Kasumi-1 (cell line): ENCODE results near the gene EEF1E1.
A peak's percentile ranks its signal among the peaks of the same experiment; 100 is the strongest.
"Not testable (repeated sequence)": the region's sequence is repeated elsewhere in the genome, so short reads cannot be mapped to it uniquely, and the experiment has no call there.

Source experiments
- DNase-seq, 2 experiments: peaks; one replicate each; lab custom pipeline; 2025; lab: John Stamatoyannopoulos, UW

The EEF1E1 gene

GRCh38 chr6:8063761-8064637 is 38.3 kb downstream of the EEF1E1 start, which contains the start of gene BLOC1S5:
BLOC1S5 (minus strand) TSS chr6:8064389; CDS start chr6:8064376, 13 bp downstream.
- peak; percentile 95 to 98 for DNase-seq

- no peak for DNase-seq
Measured at GRCh38 chr6:8061736-8062135, 40.6 kb downstream of the EEF1E1 start.

GRCh38 chr6:8060346-8060745 is 42.0 kb downstream of the EEF1E1 start:
- no peak for DNase-seq

GRCh38 chr6:8059129-8059528 is 43.2 kb downstream of the EEF1E1 start:
- DNase-seq = peak; percentile 25 to 68

GRCh38 chr6:8057793-8058192 is 44.6 kb downstream of the EEF1E1 start:
- no peak for DNase-seq

GRCh38 chr6:8057263-8057662 is 45.1 kb downstream of the EEF1E1 start:
- no peak for DNase-seq

- no peak for DNase-seq
Measured at GRCh38 chr6:8054276-8054675, 48.1 kb downstream of the EEF1E1 start.

GRCh38 chr6:8047541-8048292 is 54.6 kb downstream of the EEF1E1 start:
- no peak for DNase-seq

- DNase-seq = not testable (repeated sequence)
Measured at GRCh38 chr6:8045769-8046168, 56.6 kb downstream of the EEF1E1 start.

- no peak for DNase-seq
Measured at GRCh38 chr6:8043221-8043620, 59.1 kb downstream of the EEF1E1 start.

- no peak for DNase-seq
Measured at GRCh38 chr6:8041913-8042583, 60.3 kb downstream of the EEF1E1 start.

GRCh38 chr6:8034107-8034506 is 68.2 kb downstream of the EEF1E1 start:
- DNase-seq = not testable (repeated sequence)

GRCh38 chr6:8030920-8031319 is 71.4 kb downstream of the EEF1E1 start:
- peak; percentile 7 to 31 for DNase-seq
